ENCODE data around the gene ZDHHC22.

Gene ZDHHC22

GRCh38 chr14:77125823-77126325 lies 15.7 kb downstream of the ZDHHC22 start:
- DNase-seq = no peak

- no peak for DNase-seq
Observed at GRCh38 chr14:77125281-77125801, 16.2 kb downstream of the ZDHHC22 start.

GRCh38 chr14:77124345-77125280 lies 17.0 kb downstream of the ZDHHC22 start:
- DNase-seq = no peak

- no peak for DNase-seq
Observed at GRCh38 chr14:77123381-77124325, 17.9 kb downstream of the ZDHHC22 start.

GRCh38 chr14:77122526-77123125 lies 19.0 kb downstream of the ZDHHC22 start:
- DNase-seq = no peak

GRCh38 chr14:77120771-77121743 lies 20.5 kb downstream of the ZDHHC22 start:
- DNase-seq = no peak

GRCh38 chr14:77119851-77120250 lies 21.7 kb downstream of the ZDHHC22 start:
- DNase-seq = no peak

GRCh38 chr14:77116172-77116817 lies 25.3 kb downstream of the ZDHHC22 start:
- no peak for DNase-seq

GRCh38 chr14:77114609-77115008 lies 27.0 kb downstream of the ZDHHC22 start:
- no peak for DNase-seq

GRCh38 chr14:77113644-77114043 lies 27.9 kb downstream of the ZDHHC22 start:
- no peak for DNase-seq

- no peak for DNase-seq
Observed at GRCh38 chr14:77111021-77111420, 30.6 kb downstream of the ZDHHC22 start.

GRCh38 chr14:77110286-77110685 lies 31.3 kb downstream of the ZDHHC22 start:
- no peak for DNase-seq

GRCh38 chr14:77109656-77110055 lies 31.9 kb downstream of the ZDHHC22 start:
- no peak for DNase-seq

- DNase-seq = no peak
Observed at GRCh38 chr14:77108753-77109152, 32.8 kb downstream of the ZDHHC22 start.

- DNase-seq = no peak
Observed at GRCh38 chr14:77107228-77107627, 34.4 kb downstream of the ZDHHC22 start.

- no peak for DNase-seq
Observed at GRCh38 chr14:77106666-77107065, 34.9 kb downstream of the ZDHHC22 start.

- no peak for DNase-seq
Observed at GRCh38 chr14:77105145-77105939, 36.2 kb downstream of the ZDHHC22 start.

GRCh38 chr14:77104393-77104792 lies 37.2 kb downstream of the ZDHHC22 start:
- DNase-seq = no peak

- no peak for DNase-seq
Observed at GRCh38 chr14:77103951-77104350, 37.6 kb downstream of the ZDHHC22 start.

- no peak for DNase-seq
Observed at GRCh38 chr14:77103475-77103874, 38.1 kb downstream of the ZDHHC22 start.

All from NCI-H1048 (cell line).